Panc1 (cell line): ENCODE results near the gene ARHGAP8. TPM values are rescaled to one million over a fixed set of nuclear protein-coding genes. Genes with fewer than 3 reads are reported as not detected.

Experiments
- ATAC-seq: fragments of 200-7000 bp; cut with Tn5 transposase; 2 replicates; pipeline ENCODE4 v1.9.1; 2020; ENCODE audit warnings: mild to moderate bottlenecking, moderate library complexity
- BruUV-seq: library from RNA; stranded (reverse); fragments of 400-500 nt; replicated peaks from 2 replicates; lab custom pipeline; 2021; lab: Mats Ljungman, UMichigan
- CTCF ChIA-PET: fragments of 300-600 bp; sonication (Branson Sonifier 250); formaldehyde crosslinking; loops from one replicate; lab custom pipeline; 2022; ENCODE audit warnings: antibody characterized with exemption; lab: Charles Lee
- POLR2A ChIA-PET: fragments of 300-600 bp; sonication (Branson Sonifier 250); formaldehyde crosslinking; loops from one replicate; lab custom pipeline; 2022; ENCODE audit warnings: antibody characterized with exemption; lab: Charles Lee
- DNase-seq: peaks from one replicate; pipeline ENCODE4 v3.0.0-alpha.2; 2010; ENCODE audit warnings: low read depth, low spot score
- H3K27ac ChIP-seq: 2 replicates; pipeline ENCODE4 v1.5.1; 2011; ENCODE audit warnings: mild to moderate bottlenecking, low read length, inconsistent platforms
- H3K27me3 ChIP-seq: fragments of 200-500 bp; sonication (Bioruptor generic); 2 replicates; pipeline ENCODE4 v1.6.0; 2014; ENCODE audit warnings: low read length, inconsistent platforms; ENCODE audit not compliant: control insufficient read depth, insufficient read depth
- H3K36me3 ChIP-seq: fragments of 200-500 bp; sonication (Bioruptor generic); 2 replicates; pipeline ENCODE4 v1.5.1; 2014; ENCODE audit warnings: inconsistent platforms, mild to moderate bottlenecking, low read length, moderate library complexity; ENCODE audit not compliant: control insufficient read depth, insufficient read depth
- H3K4me1 ChIP-seq: 2 replicates; pipeline ENCODE4 v1.5.1; 2011; ENCODE audit warnings: inconsistent platforms, mild to moderate bottlenecking, low read length, moderate library complexity; ENCODE audit not compliant: control insufficient read depth, insufficient read depth
- H3K4me3 ChIP-seq, 2 experiments: 2 replicates each; pipeline ENCODE4 v1.5.1; 2011 to 2012; ENCODE audit warnings: low read depth in 2 of 2, low read length in 2 of 2, mild to moderate bottlenecking in 2 of 2, inconsistent platforms in 1 of 2, moderate library complexity in 1 of 2
- H3K9me3 ChIP-seq: fragments of 200-500 bp; sonication (Bioruptor generic); 2 replicates; pipeline ENCODE4 v1.5.1; 2014; ENCODE audit warnings: low read depth, mild to moderate bottlenecking, inconsistent platforms, low read length, moderate library complexity; ENCODE audit not compliant: control insufficient read depth, insufficient read depth
- POLR2AphosphoS5 ChIP-seq: IDR thresholded peaks from 2 replicates; pipeline ENCODE4 v1.6.1; 2012; ENCODE audit warnings: mild to moderate bottlenecking, low read depth, low read length, moderate library complexity
- SIN3A ChIP-seq: IDR thresholded peaks from 2 replicates; pipeline ENCODE4 v1.6.1; 2012; ENCODE audit warnings: low read depth, mild to moderate bottlenecking, low read length, moderate library complexity, borderline replicate concordance; ENCODE audit not compliant: insufficient read depth
- TCF7L2 ChIP-seq: IDR thresholded peaks from 2 replicates; pipeline ENCODE4 v1.6.1; 2011; ENCODE audit warnings: mild to moderate bottlenecking, low read depth, low read length, inconsistent platforms
- in situ Hi-C: cut with HindIII; loops from 2 replicates; pipeline ENCODE4 v1.10.0; 2016; ENCODE audit warnings: low sequenced_read_pairs, low pct_unique_long_range_greater_than_20kb
- intact Hi-C: fragments of 100-400 bp; cut with micrococcal nuclease; formaldehyde crosslinking; loops from one replicate; pipeline ENCODE4 v1.10.0; 2022; ENCODE audit not compliant: unreplicated experiment
- total RNA-seq: library from RNA; stranded (reverse); gene quantifications from one replicate; pipeline ENCODE4 v1.2.1, GENCODE V29; 2021; ENCODE audit not compliant: unreplicated experiment
- TF ChIP-seq, protein P1 (sequence below), 2 experiments: IDR thresholded peaks; 2 replicates each; pipeline ENCODE4 v1.6.1; 2011 to 2012; ENCODE audit warnings: low read depth in 2 of 2, control low read depth in 1 of 2, low read length in 1 of 2, mild to moderate bottlenecking in 1 of 2, moderate library complexity in 1 of 2; ENCODE audit not compliant: insufficient read depth in 1 of 2
- TF ChIP-seq, protein P2 (sequence below): fragments of 450-650 bp; IDR thresholded peaks from 2 replicates; pipeline ENCODE4 v1.5.1; 2017; ENCODE audit warnings: mild to moderate bottlenecking

Gene ARHGAP8
- total RNA-seq, 1 experiment from 2014 or later, result 9.2 TPM

DNA sequence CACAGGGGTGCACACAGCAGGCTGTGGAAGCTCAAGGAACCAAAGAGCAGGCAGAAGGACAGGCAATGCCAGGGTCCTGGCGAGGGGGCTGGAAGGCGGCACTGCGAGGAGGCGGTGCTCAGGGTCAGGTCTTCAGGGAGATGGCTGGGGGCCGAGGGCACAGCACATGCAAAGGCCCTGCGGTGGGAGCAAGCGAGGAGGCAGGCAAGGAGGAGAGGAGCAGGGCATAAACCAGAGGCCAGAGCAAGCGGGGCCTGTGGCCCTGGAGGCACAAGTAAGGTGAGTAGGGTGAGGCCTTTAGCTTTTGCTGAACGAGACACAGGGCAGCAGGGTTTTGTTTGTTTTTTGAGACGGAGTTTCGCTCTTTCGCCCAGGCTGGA is 126.9 kb downstream of the ARHGAP8 start:
- Histone ChIP-seq H3K9me3 (no peaks in the 10 kb centered on the region), H3K36me3 (no peaks in the 10 kb centered on the region), H3K27ac (no peak overlapping the region), H3K4me3 (no peak overlapping the region), H3K27me3 (no peaks in the 10 kb centered on the region), H3K4me1 (no peaks in the 10 kb centered on the region)
- no peak for ATAC-seq
- no peak for DNase-seq
- intact Hi-C loops (no loop called here), in situ Hi-C loops (no loop called here)
- POLR2A ChIA-PET, result no interaction called here
- no TSS peak for BruUV-seq
- TF ChIP-seq TCF7L2, result no peak
- TF ChIP-seq, protein P1, sequence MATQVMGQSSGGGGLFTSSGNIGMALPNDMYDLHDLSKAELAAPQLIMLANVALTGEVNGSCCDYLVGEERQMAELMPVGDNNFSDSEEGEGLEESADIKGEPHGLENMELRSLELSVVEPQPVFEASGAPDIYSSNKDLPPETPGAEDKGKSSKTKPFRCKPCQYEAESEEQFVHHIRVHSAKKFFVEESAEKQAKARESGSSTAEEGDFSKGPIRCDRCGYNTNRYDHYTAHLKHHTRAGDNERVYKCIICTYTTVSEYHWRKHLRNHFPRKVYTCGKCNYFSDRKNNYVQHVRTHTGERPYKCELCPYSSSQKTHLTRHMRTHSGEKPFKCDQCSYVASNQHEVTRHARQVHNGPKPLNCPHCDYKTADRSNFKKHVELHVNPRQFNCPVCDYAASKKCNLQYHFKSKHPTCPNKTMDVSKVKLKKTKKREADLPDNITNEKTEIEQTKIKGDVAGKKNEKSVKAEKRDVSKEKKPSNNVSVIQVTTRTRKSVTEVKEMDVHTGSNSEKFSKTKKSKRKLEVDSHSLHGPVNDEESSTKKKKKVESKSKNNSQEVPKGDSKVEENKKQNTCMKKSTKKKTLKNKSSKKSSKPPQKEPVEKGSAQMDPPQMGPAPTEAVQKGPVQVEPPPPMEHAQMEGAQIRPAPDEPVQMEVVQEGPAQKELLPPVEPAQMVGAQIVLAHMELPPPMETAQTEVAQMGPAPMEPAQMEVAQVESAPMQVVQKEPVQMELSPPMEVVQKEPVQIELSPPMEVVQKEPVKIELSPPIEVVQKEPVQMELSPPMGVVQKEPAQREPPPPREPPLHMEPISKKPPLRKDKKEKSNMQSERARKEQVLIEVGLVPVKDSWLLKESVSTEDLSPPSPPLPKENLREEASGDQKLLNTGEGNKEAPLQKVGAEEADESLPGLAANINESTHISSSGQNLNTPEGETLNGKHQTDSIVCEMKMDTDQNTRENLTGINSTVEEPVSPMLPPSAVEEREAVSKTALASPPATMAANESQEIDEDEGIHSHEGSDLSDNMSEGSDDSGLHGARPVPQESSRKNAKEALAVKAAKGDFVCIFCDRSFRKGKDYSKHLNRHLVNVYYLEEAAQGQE (IDR thresholded peaks at IDR 0.05; ENCODE audit: insufficient read depth in 1 of 2, low read depth in 2 of 2, low read length in 1 of 2), result no peak
- no peak for TF ChIP-seq POLR2AphosphoS5
- TF ChIP-seq, protein P2, sequence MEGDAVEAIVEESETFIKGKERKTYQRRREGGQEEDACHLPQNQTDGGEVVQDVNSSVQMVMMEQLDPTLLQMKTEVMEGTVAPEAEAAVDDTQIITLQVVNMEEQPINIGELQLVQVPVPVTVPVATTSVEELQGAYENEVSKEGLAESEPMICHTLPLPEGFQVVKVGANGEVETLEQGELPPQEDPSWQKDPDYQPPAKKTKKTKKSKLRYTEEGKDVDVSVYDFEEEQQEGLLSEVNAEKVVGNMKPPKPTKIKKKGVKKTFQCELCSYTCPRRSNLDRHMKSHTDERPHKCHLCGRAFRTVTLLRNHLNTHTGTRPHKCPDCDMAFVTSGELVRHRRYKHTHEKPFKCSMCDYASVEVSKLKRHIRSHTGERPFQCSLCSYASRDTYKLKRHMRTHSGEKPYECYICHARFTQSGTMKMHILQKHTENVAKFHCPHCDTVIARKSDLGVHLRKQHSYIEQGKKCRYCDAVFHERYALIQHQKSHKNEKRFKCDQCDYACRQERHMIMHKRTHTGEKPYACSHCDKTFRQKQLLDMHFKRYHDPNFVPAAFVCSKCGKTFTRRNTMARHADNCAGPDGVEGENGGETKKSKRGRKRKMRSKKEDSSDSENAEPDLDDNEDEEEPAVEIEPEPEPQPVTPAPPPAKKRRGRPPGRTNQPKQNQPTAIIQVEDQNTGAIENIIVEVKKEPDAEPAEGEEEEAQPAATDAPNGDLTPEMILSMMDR, result no peak
- TF ChIP-seq SIN3A, result no peak
- CTCF ChIA-PET, result no interaction called here

DNA sequence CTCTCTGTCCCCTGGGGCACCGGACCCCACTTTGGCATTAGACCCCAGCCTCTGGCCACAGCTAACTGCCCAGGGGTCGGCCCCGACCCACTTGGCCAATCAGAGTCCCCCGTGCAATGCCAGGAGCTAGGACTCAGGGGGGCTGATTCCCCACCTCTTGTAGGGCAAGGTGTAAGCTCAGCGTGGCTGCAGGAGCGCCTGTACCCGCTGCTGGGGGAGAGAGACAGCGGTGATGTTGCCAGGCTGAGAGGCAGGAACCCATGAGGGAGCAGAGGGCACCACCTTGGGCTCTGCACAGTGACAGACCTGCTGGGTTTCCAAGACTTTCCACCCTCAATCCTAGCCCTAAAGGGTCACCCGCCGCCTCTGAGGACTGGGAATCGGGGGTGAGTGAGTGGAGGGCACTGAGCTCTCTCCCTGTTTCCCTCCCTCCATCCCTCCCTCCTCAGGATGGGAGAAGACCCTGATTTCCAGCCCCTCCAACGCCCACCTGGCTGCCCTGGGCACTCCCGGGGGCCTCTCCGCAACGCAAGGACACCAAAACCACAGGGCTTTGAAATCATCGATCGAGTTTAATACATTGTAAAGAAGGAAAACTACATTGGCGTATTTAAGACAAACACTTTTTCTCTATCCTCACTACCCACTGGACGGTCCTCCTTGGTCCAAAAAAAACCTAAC is 128.4 kb downstream of the ARHGAP8 start:
- no peaks in the 10 kb centered on the region for H3K36me3 ChIP-seq
- H3K27me3 ChIP-seq, result no peaks in the 10 kb centered on the region
- DNase-seq, result no peak
- ATAC-seq, result no peak
- in situ Hi-C loops, result no loop called here
- TF ChIP-seq TCF7L2 (no peak), SIN3A (no peak), POLR2AphosphoS5 (no peak)
- TF ChIP-seq, protein P1 (IDR thresholded peaks at IDR 0.05; ENCODE audit: insufficient read depth in 1 of 2, low read depth in 2 of 2, low read length in 1 of 2), result no peak
- TF ChIP-seq, protein P2, result no peak
- H3K9me3 ChIP-seq, result no peaks in the 10 kb centered on the region
- no peak overlapping the region for H3K4me3 ChIP-seq
- H3K27ac ChIP-seq, result no peak overlapping the region
- no TSS peak for BruUV-seq
- no peaks in the 10 kb centered on the region for H3K4me1 ChIP-seq
- CTCF ChIA-PET, result no interaction called here
- intact Hi-C loops, result no loop called here
- POLR2A ChIA-PET, result no interaction called here
